GM08714 (cell line): ENCODE data around the gene MEF2C.
A peak's percentile ranks its signal among the peaks of the same experiment; 100 is the strongest.

Experiments
- H3K4me3 ChIP-seq: fragments of 200-500 bp; sonication (Bioruptor generic); 2 replicates; pipeline ENCODE4 v1.5.1; 2014; ENCODE audit warnings: mild to moderate bottlenecking, low read length, inconsistent platforms
- ZNF274 ChIP-seq: IDR thresholded peaks from 2 replicates; pipeline ENCODE4 v1.6.1; 2012; ENCODE audit warnings: mild to moderate bottlenecking, low read depth, low read length

MEF2C gene

DNA sequence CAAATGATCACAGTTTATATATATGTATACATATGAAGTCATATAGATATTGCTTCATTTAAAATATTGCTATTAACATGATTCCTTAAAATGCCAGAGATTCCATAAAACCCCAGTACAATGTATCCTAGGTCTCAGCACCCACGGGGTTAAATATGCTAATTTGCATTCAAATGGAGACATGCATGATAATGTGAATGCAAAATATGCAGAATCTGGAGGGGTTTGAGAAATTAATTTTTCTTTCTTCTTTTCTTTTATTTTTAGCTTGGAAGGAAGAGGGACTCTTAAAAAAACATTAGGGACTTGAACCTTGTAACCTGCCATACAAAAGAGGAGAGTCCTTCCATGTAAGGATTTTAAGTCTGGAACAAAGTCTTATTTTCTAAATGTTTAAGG lies 211.9 kb downstream of the MEF2C start:
- TF ChIP-seq ZNF274 = no peak
- no peak overlapping the region for H3K4me3 ChIP-seq

DNA sequence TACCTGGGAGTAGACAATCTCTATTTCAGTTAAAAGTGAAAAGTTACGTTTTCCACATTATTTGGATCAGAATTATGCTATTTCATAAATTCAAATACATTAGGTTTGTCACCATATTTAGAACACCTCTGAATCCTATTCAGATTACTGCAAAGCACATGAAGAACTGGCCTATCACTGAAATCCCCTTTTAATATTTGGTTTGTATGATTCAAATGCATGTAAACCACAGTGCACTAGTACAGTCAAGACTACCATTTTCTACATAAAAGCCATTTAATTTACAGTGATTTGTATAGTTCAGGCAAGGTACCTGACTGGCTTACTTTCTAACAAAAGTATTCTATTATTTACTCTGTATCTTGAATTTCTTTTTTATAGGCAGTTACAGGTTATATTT lies 212.5 kb downstream of the MEF2C start:
- no peak overlapping the region for H3K4me3 ChIP-seq
- no peak for TF ChIP-seq ZNF274

DNA sequence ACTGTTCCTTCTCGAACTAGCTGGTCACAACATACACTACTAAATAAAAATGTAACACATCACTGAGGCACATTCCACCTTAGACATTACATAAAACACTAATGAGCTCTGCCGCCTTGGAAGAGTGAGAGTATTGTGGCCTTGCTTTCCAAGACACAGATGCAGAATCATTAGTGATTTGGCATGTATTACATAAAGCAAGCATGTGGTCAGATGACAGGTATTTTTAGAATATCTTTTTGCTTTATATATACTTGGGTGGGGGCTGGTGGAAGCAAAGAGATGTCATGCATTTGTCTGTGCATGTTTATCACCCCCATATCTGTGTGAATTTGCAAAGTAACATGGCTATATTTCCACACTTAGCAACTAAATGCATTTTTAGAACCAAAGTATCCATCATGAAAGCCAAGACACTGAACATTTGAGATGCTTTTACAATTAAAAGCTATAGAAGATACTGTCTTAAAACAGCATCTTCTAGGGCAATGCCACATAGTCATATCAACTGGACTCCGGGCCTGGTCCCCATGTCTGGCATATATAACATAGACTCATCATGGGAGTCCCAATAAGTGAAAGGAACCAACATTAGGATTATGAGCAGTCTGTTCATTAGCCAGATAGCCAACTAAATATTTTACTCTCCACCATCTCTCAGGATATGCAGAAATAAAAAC lies 213.5 kb downstream of the MEF2C start:
- H3K4me3 ChIP-seq = no peak overlapping the region
- TF ChIP-seq ZNF274 = no peak

DNA sequence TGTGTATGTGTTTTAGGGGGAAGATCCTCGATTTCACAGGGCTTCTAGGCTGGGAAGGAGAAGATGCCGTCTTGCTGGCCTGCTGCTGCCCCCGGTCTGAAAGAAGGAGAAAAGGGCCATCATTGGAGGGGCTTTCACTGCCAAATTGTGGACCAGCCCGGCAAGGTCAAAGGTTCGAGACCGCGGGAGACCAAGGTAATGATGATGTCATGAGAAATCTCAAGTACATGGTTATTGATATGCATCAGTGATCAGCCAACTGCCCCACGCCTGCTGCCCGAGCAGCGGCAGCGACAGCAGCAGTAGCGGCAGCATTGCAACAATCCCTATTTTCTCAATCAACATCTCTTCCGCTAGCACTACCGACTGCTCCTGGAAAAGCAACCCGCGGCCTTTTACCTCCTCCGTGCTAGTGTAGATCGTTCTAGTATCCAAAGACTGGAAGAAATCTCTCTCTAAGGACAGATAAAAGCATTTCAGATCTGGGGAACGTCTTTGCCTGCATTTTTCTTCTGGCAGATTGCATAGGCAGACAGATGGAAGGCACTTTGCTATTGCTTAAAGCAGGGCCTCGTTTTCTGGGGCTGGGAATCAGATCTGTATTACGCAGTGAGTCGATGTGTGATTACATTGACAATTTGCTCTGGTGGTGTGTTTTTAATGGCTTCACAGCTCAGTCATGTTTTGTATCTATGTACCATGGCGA lies 215.3 kb downstream of the MEF2C start:
- no peak for TF ChIP-seq ZNF274
- H3K4me3 ChIP-seq = peak overlapping the region; percentile 100
